ENCODE data around the gene GLRX.
"Not testable (repeated sequence)": the region's sequence is repeated elsewhere in the genome, so short reads cannot be mapped to it uniquely, and the experiment has no call there.

Gene GLRX

DNA sequence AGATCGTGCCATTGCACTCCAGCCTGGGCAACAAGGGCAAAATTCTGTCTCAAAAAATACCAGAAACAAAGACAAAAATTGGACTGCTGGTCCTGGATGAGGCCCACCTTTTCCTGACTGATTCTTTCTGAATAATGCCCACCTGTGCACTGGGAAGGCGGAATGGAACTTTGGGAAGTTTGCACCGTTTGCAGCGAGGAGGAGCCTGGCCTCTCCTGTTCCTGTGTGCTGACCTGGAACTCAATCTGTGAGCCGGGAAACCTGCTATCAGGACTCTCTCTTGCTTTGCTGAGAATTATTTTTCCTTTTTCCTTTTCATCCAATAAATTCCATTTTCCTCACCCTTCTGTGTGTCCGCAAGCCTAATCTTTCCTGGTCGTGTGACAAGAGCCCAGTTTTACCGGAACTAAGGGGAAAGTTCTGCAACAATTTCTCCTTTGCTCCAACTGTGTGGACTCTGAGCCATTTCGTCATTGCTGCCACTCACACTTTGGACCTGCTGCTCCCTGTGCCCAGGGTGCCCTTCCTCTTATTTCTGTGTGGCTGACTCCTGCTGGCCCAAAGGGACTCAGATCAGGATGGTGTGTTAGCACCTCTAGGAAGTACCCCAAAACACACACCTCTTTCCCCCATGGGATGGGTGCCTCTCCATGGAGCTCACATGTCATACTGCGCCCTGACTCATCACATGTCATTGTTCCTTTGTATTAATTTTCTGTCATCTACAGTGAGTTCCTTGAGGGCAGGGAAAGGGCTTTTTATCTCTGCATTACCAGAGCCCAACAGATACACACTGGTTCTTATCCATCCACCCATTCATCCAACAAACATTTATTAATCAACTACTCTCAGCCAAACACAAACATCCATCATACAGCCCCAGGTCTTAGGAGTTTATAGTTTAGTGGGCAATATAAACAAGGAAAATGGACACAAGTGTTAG lies 4.7 kb upstream of the GLRX start:
- peak; percentile 91 for DNase-seq

GRCh38 chr5:95825495-95825894 lies 3.0 kb upstream of the GLRX start:
- DNase-seq: peak; percentile 88

DNA sequence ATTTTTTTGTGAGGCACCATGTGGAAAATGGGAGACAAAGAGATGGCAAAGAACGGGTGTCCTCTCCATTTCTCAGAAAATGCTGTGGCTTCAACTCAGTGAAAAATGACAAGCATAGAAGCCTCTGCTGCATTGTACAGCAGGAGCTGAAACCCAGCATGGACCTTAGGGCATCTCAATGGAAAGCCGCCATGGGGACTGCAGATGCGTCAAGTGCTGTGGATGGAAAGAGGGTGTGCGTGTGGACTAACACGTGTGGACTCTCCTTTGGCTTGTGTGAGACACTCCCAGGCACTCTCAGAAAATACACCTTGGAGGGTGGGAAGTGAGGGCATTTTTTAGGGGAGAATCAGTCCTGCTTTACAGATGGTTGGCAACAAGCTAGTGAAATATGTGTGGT lies 2.2 kb upstream of the GLRX start:
- no peak for DNase-seq

DNA sequence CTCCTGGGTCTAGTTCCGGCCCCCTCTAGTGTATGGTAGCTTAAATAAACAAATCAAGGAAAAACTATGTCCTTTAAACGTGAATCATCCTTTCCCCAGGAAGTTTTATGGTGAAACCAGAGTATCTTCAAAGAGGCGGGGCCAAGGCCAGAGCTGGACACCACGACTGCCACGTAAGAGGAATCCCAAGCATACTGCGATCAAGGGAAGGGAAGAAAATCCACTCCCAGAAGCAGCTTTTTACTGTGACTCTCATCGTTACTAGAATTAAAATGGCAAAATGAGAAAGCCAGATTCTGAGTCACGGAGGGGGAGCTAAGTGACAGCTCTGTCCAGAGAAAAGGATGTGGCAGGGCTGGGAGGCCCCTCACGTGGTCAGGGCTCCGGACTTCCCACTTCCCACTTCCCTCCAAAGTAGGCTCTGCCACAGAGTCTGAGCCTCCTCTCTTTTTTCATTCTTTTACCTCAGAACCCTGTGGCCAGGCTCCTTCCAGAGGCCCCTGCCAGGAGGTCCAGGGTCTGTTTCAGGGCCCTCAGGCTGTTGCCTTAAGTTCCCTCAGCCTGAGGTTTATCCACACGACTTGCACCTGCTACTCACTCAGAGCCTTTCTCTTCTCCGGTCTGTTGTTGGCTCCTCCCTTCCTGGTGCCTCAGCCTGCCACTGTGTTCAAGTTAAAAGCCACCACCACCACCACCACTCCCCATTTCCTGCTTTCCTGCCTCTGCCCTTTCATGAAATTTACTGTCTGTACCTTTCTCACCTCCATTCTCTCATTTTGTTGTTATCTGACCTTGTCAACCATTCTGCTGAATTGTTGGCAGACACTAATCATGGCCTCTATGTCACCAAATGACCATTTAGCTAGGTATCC lies 1.4 kb upstream of the GLRX start:
- DNase-seq: peak; percentile 88

DNA sequence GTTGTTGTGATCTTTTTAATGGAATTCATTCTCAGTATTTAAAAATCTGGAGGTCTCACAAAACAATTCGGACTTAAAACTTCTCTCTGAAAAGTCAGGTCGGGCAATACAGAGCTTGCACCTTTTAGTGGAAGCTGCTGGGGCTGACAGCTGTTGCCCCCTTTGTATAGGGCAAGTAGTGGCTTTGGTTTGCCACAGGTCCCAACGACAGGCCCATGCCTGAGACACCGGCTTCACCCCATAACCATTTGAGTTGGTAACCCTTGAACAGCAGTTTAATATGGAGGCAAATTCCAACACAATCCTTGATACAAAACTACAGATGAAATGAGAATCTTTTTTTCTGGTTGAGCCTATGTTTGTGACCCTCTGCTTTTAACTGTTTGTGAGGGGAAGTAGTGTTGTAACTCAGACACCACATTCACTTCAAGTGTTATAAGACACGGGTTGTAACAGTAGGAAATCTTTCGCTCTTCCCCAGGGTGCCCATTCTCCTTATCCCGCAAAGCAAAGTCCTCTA lies 752 bp upstream of the GLRX start:
- no peak for DNase-seq

- DNase-seq: peak; percentile 67
Observed at GRCh38 chr5:95822043-95822541, 434 bp downstream of the GLRX start.

- no peak for DNase-seq
Observed at GRCh38 chr5:95821110-95822021, 1.2 kb downstream of the GLRX start.

DNA sequence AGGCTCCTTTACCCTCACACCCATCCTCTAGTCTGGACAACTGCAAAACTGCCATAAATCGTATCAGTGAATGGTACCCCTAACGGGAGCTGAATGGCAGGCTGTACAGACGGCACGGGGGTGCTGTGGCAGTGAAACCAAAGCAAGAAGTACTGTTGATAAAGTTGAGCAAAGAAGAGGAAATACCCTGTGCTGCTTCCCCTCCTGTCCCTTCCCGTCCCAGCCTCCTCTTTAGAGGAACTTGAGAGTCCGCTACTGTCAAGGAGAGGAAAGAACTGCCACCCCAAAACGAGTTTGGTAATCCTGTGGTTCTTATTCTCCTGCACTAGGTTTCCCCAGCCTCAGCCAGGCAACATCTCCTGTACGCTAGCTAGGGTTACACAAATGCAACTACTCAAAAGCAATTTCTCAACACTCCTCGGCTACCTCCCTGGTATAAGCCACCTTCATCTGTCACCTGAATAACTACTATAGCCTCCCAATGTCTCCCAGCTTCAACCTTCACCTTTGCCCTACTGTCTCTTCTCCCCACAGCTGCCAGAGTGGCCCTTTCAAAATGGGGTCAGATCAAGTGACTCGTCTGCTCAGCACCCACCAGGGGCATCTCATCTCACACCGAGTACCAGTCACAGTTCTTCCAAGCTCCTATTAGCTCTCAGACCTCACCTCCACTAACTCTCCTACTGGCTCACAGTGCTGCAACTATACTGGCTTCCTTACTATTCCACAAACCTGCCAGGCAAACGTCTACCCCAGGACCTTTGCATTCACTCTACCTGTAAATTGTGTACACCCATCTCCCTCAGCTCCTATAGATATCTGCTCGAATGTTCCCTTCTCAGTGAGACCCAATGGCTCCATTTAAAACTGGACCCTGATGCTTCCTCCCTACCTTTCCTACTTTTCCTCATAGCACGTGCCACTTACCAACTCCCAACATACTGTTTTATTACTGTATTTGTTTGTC lies 4.1 kb downstream of the GLRX start:
- peak; percentile 83 for DNase-seq

DNA sequence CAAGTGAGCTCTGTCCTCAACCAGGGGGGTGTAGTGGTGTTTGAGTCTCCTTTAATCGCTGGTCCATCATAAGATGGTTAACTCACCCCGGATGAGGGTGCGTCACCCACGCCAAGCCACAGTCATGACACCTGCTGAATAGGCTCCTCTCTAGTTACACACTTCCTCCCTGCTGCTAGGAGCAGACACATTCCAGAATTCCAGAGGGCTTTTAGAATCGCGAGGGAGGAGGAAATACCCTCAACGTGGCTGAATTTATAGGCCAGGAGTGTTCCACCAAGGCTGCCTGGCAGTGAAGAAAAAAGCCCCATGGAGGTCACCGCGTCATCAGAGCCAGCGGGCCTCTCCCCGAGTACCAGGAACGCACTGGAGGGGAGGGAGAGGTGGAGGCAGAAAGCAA lies 5.1 kb downstream of the GLRX start:
- no peak for DNase-seq

GRCh38 chr5:95816776-95817175 lies 5.8 kb downstream of the GLRX start:
- no peak for DNase-seq

GRCh38 chr5:95816341-95816740 lies 6.2 kb downstream of the GLRX start:
- DNase-seq: no peak

DNA sequence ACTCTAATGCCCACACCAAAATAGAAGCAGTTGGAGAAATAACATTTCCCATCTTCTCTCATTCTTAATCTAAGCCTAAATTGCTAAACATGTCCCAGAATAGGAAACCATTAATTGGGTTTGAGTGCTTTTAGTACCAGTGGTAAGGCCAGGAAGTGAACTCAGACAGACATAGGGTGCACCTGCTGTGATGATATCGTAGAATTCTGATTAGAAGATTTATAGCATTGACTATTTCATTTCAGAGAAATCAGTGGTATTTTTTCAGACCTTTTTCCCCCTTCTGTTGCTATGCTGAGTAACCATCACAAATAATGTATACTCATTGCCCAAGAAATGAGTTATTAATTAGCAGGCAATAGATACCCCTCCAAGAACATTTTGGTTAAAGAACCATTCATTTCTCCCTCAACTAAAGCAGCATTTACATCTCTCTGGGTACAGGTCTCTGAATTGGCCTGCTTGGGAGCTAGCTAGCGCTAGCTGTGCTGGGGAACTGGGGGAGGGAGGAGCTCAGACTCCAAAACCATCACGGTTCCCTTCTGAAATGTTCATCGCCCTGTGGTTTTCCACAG lies 7.3 kb downstream of the GLRX start:
- no peak for DNase-seq

DNA sequence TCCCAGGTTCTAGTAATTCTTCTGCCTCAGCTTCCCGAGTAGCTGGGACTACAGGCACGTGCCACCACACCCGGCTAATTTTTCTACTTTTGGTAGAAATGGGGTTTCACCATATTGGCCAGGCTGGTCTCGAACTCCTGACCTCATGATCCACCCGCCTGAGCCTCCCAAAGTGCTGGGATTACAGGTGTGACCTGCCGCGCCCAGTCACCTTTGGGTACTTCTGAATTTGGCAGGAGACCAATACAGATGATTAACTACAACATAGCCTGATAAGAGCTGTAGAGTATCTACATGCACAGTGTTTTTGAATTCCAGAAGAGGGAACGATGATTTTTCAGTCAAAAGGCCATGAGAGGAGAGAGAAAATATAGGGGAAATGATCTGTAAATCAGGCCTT lies 9.5 kb downstream of the GLRX start:
- not testable (repeated sequence) for DNase-seq

GRCh38 chr5:95812074-95812471 lies 10.5 kb downstream of the GLRX start:
- DNase-seq: peak; percentile 49

DNA sequence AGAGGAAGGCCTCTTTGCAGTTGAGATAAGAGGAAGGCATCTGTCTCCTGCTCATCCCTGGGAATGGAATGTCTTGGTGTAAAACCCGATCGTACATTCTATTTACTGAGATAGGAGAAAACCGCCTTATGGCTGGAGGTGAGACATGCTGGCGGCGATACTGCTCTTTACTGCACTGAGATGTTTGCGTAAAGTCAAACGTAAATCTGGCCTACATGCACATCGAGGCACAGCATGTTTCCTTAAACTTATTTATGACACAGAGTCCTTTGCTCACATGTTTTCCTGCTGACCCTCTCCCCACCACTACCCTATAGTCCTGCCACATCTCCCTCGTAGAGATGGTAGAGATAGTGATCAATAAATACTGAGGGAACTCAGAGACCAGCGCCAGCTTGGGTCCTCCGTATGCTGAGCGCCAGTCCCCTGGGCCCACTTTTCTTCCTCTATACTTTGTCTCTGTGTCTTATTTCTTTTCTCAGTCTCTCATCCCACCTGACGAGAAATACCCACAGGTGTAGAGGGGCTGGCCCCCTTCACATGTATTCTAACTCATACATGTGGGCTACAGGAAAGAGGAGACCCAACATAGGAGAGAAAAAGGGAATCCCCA lies 11.0 kb downstream of the GLRX start:
- not testable (repeated sequence) for DNase-seq

DNA sequence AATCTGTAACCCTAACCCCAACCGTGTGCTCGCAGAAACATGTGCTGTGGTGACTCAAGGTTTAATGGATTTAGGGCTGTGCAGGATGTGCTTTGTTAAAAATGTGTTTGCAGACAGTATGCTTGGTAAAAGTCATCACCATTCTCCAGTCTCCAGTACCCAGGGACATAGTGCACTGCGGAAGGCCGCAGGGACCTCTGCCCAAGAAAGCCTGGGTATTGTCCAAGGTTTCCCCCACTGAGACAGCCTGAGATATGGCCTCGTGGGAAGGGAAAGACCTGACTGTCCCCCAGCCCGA lies 11.5 kb downstream of the GLRX start:
- not testable (repeated sequence) for DNase-seq

- DNase-seq: no peak
Observed at GRCh38 chr5:95810305-95811125, 12.0 kb downstream of the GLRX start.

DNA sequence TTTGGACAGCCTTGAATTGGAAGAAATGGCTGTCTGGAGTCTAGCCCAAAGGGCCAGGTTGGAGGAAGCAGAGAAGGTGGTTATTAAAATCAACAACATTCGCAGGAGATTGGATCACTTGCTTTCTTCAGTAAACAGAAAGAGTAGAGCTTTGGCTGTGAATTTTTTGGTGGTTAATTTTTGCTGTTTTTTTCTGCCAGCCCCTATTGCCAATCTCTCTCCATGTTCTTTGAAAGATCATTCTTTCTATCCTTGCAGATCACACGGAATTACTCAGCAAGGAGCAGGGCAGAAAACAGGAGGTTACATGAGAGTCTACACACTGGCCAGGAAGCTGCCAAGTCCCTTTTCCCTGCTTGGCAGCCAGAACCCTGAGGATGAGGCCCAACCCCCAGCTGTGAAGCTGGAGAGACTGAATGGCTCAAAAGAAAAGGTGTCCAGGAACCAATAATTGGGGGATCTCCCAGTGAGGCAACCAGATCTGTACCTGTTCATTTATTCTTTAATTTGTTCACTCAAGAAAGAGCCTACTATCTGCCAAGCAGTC lies 13.0 kb downstream of the GLRX start:
- no peak for DNase-seq

All from hematopoietic multipotent progenitor cell treated with erythropoietin and hydrocortisone succinate and interleukin-3 and kit ligand, for 6 days (in vitro differentiated cells).